H7 (cell line): ENCODE measurements around the gene PDE11A. TPM values are rescaled to one million over a fixed set of nuclear protein-coding genes. Genes with fewer than 3 reads are reported as not detected.
A peak's percentile ranks its signal among the peaks of the same experiment; 100 is the strongest.
"Not testable (repeated sequence)": the region's sequence is repeated elsewhere in the genome, so short reads cannot be mapped to it uniquely, and the experiment has no call there.

Experiments
- DNase-seq: peaks from one replicate; pipeline ENCODE4 v3.0.0; 2012
- H3K27me3 ChIP-seq: 2 replicates; pipeline ENCODE4 v1.6.0; 2011; ENCODE audit warnings: mild to moderate bottlenecking, low read length; ENCODE audit not compliant: control insufficient read depth, insufficient read depth
- H3K36me3 ChIP-seq: replicated peaks from 2 replicates; pipeline ENCODE4 v1.5.1; 2011; ENCODE audit warnings: low read length; ENCODE audit not compliant: control insufficient read depth, insufficient read depth
- H3K4me3 ChIP-seq: 2 replicates; pipeline ENCODE4 v1.5.1; 2011; ENCODE audit warnings: low read depth, mild to moderate bottlenecking, control low read depth, low read length, moderate library complexity; ENCODE audit not compliant: insufficient read depth
- total RNA-seq: library from RNA; depleted of rRNA; stranded (reverse); fragments of >200 nt; shearing (Covaris generic); gene quantifications from 2 replicates; pipeline ENCODE4 v1.2.3, GENCODE V29; 2014

The PDE11A gene
- total RNA-seq, 1 experiment from 2014 or later, result 1.2 TPM

DNA sequence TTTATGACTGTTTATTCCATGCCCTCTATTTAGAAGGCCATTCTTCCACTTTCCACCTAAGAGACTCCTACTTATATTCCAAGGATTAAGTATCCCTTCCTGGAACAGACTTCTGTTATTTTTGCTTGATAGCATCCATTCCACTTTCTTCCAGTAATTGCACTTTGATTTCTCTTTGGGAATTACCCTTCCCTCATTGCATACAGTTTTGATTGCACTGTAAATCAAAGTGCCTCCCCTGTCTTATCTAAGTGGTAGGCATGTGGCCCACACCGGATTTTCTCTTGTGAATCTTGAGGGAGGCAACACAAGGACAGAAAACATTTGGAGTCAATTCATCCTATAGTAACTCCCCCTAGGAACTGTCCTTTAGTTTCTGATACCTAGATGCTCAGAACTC is 120.4 kb downstream of the PDE11A start:
- no peak for DNase-seq
- H3K4me3 ChIP-seq, result no peak overlapping the region
- no peaks in the 10 kb centered on the region for H3K36me3 ChIP-seq

DNA sequence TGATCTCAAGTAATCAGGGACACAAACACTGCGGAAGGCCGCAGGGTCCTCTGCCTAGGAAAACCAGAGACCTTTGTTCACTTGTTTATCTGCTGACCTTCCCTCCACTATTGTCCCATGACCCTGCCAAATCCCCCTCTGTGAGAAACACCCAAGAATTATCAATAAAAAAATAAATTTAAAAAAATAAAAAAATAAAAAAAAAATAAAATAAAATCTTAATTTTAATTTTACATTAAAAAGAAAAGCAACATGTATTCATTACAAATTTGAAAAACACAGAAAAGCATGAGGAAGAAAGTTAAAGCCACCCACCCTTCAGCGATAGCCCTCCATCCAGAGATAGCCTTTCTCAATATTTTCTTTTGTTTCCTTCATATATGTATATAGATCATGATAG is 125.0 kb downstream of the PDE11A start:
- DNase-seq, H3K36me3 ChIP-seq, H3K27me3 ChIP-seq, H3K4me3 ChIP-seq: not testable (repeated sequence)

More for the DNA sequence above, 120.4 kb downstream of the PDE11A start:
- no peaks in the 10 kb centered on the region for H3K27me3 ChIP-seq

DNA sequence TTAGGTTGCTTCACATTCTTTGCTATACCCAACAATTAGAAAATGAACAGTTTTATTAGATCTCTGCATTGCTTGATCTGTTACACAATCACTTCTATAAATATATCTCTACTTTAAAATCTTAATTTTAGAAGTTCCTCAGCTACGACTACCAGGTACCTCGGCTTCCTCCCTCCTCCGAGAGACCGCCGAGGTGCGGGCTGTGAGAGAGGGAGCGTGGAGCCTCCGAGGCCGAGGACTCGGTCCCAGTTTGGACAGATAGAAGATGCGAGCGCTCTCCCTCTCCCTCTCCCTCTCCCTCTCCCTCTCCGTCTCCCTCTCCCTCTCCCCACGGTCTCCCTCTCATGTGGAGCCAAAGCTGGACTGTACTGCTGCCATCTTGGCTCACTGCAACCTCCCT is 128.0 kb downstream of the PDE11A start:
- not testable (repeated sequence) for H3K4me3 ChIP-seq, DNase-seq, H3K36me3 ChIP-seq, H3K27me3 ChIP-seq

DNA sequence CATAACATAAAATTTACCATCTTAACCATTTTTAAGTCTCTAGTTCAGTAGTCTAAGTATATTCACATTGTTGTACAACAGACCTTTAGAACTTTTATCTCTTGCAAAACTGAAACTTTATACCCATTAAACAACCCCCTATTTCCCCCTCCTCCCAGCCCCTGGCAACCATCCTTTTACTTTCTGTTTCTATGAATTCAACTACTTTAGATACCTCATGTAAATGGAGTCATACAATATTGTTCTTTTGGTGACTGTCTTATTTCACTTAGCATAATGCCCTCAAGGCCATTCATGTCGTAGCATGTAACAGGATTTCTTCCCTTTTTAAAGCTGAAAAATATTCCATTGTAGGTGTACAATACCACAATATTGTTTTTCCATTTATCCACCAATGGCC is 129.8 kb downstream of the PDE11A start:
- Histone ChIP-seq H3K36me3 (no peaks in the 10 kb centered on the region), H3K4me3 (no peak overlapping the region), H3K27me3 (no peaks in the 10 kb centered on the region)
- DNase-seq, result no peak

DNA sequence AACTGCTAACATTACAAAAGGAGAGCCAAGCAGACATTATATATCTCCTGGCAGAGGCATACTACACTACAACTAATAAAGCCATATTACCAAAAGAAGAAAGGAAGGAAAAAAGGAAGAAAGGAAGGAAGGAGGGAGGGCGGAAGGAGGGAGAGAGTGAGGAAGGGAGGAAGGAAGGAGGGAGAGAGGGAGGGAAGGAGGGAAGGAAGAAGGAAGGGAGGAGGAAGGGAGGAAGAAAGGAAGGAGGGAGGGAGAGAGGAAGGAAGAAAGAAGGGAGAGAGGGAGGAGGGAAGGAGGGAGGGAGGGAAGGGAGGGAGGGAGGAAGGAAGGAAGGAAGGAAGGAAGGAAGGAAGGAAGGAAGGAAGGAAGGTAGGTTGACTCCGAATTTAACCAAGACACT is 133.4 kb downstream of the PDE11A start:
- H3K4me3 ChIP-seq, result no peak overlapping the region
- H3K36me3 ChIP-seq, result no peaks in the 10 kb centered on the region
- DNase-seq, result no peak

DNA sequence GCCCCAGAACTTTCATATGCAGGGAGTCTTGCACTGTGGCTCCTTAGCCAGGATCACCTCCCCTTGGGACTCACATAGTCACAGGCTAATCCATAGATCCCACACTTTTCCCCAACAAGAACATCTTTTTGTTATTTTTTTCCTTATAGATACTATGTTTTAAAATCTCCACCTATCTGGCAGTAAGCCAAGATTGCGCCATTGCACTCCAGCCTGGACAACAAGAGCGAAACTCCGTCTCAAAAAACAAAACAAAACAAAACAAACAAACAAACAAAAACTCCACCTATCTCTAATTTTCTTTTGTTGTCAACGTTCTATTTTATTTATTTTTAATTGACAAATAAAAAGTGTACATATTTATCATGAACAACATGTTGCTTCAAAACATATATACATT is 141.7 kb downstream of the PDE11A start:
- no peak for DNase-seq
- no peaks in the 10 kb centered on the region for H3K36me3 ChIP-seq
- no peaks in the 10 kb centered on the region for H3K27me3 ChIP-seq
- no peak overlapping the region for H3K4me3 ChIP-seq

More for the DNA sequence above, 133.4 kb downstream of the PDE11A start:
- H3K27me3 ChIP-seq, result no peaks in the 10 kb centered on the region

DNA sequence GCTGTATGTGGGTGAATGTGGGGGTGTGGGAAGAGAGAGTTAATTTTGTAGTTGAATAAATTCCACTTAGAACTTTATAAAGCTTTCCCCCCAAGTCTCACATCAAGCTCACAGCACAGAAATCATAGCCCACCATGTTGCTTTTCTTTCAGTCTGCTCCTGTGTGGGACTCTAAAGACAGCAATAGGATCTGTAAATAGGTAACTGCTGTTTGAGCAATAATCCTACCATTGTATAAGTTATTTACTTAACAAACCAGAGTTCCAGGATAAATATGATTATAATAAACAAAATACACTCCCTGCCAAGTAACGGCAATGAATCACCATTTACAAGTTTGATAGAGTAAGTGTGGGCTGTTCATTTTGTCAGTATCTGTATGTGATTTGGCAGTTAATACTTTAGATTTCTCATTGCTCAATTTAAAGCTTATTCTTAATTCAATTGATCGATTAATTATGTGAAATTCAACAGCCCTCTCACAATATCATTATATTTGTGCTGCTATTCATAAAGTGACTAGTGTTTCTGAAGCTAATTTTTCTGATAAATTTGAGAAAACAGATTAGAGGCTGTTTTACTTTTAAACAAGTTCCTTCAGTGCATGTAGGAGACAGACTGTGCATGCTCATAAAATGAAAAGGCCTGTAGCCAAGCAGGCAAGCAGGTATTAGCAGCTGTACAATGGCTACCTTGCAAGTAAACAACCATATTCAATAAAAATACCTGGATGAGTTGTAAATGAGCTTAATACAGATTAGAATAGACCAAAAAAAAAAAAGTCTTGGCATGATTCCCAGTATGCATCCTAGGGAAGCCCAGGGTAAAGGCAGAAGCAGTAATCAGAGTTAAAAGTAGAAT is 142.7 kb downstream of the PDE11A start:
- Histone ChIP-seq H3K4me3 (no peak overlapping the region), H3K27me3 (no peaks in the 10 kb centered on the region), H3K36me3 (no peaks in the 10 kb centered on the region)
- DNase-seq, result no peak

DNA sequence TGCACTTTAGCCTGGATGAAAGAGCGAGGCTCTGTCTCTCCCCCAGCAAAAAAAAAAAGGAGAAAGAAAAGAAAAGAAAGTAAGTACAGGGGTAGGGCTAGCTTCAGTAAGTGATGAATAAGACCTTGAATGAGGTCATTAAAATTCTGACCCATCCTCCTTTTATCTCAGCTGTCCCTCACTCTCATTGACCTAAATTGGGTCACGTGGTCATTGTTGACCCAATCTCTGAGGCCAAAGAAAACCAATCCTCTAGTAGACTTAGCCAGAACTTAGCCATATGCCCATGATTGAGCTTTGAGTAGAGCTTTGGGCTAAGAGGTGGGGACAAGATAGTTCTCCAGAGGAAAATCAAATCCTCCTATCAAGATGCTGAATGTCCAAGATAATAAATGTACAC is 149.3 kb downstream of the PDE11A start:
- DNase-seq, result no peak
- Histone ChIP-seq H3K36me3 (no peaks in the 10 kb centered on the region), H3K27me3 (no peaks in the 10 kb centered on the region), H3K4me3 (no peak overlapping the region)

DNA sequence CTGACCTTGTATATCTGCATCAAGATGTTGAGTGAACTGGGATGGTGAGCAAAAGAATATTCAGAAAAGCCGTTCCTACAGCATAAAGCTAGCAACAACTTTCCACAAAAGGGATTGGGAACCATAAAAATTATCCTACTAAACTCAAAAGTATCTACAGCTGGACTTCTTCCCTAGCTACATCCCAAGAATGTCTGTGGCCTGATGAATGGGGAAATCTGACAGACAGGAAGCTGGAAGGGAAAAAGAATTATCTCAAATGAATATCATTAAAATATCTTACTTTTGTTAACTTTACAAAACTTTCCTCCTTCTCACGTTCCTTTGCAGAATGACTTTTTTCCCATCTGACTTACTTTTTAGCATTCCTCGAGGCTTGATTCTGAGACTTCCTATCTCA is 150.9 kb downstream of the PDE11A start:
- H3K4me3 ChIP-seq, result no peak overlapping the region
- H3K36me3 ChIP-seq, result no peaks in the 10 kb centered on the region
- no peak for DNase-seq
- H3K27me3 ChIP-seq, result no peaks in the 10 kb centered on the region

DNA sequence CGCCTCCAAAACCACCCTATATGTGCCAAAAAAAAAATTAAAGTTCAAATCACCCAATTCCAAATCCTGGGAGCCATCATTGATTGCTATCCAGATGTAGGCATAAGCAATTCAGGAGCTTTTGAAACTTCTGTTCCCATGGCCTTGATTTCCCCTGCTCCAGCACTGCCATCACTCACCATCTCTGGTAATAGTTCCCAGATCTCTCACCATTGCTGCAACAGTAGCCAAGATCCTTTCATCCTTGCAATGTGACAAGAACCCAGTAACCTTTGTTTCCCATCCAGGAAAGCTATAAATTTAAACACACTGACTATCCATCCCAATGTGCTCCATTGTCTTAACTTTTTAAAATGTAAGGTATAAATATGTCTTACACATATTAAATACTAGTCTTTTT is 155.4 kb downstream of the PDE11A start:
- no peaks in the 10 kb centered on the region for H3K27me3 ChIP-seq
- no peak overlapping the region for H3K4me3 ChIP-seq
- no peak for DNase-seq
- H3K36me3 ChIP-seq, result no peaks in the 10 kb centered on the region

DNA sequence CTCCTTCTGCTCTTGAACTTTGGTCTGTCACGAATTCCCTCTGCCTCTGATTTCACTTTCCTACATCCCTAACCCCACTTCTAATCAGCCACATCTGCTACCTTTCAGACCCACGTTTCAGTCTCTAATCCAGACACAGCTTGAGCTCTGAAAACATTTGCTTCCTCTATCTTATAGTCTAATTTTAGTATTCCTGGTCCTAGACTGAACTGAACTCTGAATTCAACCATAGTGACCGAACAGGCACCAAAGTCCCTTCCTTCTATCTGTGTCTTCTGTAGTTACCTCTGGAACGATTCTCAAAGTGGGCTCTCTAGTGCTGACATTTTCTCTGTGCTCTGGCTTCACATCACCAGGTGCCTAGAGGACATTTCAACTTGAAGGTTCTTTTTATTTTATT is 156.2 kb downstream of the PDE11A start:
- Histone ChIP-seq H3K36me3 (no peaks in the 10 kb centered on the region), H3K4me3 (no peak overlapping the region), H3K27me3 (no peaks in the 10 kb centered on the region)
- DNase-seq, result no peak

DNA sequence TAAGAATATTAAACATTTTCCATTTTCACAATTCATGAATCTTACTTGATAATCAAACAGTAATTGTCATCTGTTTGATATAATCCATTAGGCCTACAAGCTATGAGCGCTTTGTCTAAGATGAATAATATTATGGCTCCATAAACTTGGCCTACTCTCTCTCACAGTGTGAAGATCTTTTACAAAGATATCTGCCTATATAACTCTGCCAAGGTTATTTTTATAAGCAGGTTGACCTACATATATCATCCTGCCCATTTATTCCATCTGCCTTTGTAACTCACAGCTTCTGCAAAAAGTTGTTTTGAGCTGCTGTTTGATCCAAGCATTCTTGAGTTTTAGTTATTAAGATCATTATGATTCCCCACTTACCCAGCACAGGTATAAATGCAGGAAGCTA is 158.3 kb downstream of the PDE11A start:
- DNase-seq, result no peak
- Histone ChIP-seq H3K4me3 (no peak overlapping the region), H3K27me3 (no peaks in the 10 kb centered on the region), H3K36me3 (no peaks in the 10 kb centered on the region)

DNA sequence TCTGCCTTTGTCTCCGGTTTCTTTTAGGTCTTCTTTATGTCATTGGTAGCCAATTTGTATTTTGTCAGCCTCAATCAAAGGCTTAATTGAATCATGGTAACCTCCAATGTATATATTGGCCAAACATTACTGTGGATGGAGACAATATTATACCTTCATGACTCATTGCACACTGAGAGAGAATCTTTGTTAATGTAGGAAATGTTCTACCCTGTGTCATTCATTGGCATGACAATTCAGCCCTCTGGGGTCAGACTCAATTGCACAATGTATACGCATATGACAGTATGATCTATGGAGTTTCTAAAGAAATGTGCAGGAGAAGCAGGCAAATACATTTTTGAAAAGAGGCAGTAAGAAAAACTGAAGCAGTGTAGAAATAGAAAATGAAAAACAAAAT is 162.6 kb downstream of the PDE11A start:
- DNase-seq, result no peak
- H3K36me3 ChIP-seq, result no peaks in the 10 kb centered on the region
- no peaks in the 10 kb centered on the region for H3K27me3 ChIP-seq
- H3K4me3 ChIP-seq, result no peak overlapping the region

DNA sequence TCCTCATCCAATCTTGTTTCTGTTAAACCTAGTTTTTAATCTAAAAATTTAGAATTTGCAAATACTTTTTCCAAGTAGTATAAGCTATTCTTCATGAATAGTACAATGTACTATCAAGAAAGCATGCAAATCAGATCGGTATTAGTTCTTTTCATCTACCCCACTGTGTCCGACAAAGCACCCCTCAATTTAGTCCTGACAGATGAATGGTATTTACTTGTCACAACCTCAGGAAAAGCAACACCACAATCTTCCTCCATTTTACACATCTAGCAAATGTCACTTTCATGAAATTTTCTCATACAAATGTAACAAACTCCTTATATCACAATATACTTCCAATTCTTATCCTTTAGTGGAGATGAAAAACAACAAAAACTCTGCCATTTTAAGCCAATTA is 163.8 kb downstream of the PDE11A start:
- no peak for DNase-seq
- Histone ChIP-seq H3K36me3 (no peaks in the 10 kb centered on the region), H3K4me3 (no peak overlapping the region), H3K27me3 (no peaks in the 10 kb centered on the region)

DNA sequence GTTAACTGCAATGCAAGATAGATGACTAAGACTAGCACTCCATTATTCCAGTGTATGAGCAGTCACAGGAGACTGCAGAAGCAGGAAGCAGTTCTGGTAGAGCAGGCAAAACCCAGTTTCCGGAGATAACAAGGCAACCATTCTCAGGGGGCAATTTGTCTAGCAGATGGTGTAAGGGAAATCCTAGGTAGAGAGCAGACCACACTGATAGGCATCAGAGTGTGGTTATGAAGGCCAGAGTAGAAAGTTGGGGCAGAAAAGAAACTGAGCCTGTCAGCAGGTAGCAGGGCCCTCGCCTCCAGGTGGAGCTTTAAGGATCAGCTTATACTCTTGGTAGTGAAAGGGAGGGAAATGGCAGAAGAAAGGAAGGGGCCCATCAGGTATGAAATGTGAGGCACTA is 164.4 kb downstream of the PDE11A start:
- no peaks in the 10 kb centered on the region for H3K36me3 ChIP-seq
- no peak overlapping the region for H3K4me3 ChIP-seq
- DNase-seq, result peak; percentile 12
- no peaks in the 10 kb centered on the region for H3K27me3 ChIP-seq
